Neural cell (in vitro differentiated cells): ENCODE measurements around the gene ASS1.

Source experiments
- EP300 ChIP-seq: fragments of 450-650 bp; conservative IDR thresholded peaks from 2 replicates; pipeline ENCODE4 v1.6.1; 2014; ENCODE audit warnings: antibody characterized with exemption, mild to moderate bottlenecking, moderate library complexity; ENCODE audit not compliant: poor library complexity, severe bottlenecking
- EZH2 ChIP-seq: fragments of 200-600, 300-800 bp; shearing (Covaris generic), sonication (generic); IDR thresholded peaks from 2 replicates; pipeline ENCODE4 v1.6.1; 2014; ENCODE audit warnings: antibody characterized with exemption, low read length, borderline replicate concordance, mild to moderate bottlenecking; ENCODE audit not compliant: insufficient read depth, poor library complexity, severe bottlenecking
- MXI1 ChIP-seq: fragments of 450-650 bp; conservative IDR thresholded peaks from 2 replicates; pipeline ENCODE4 v1.6.1; 2014; ENCODE audit warnings: antibody characterized with exemption, mild to moderate bottlenecking; ENCODE audit not compliant: poor library complexity, severe bottlenecking
- POLR2AphosphoS5 ChIP-seq: IDR thresholded peaks from 2 replicates; pipeline ENCODE4 v1.6.1; 2012
- RAD21 ChIP-seq: fragments of 450-650 bp; conservative IDR thresholded peaks from 2 replicates; pipeline ENCODE4 v1.6.1; 2014; ENCODE audit warnings: antibody characterized with exemption, mild to moderate bottlenecking, moderate library complexity
- TF ChIP-seq, protein P1 (sequence below): fragments of 450-650 bp; IDR thresholded peaks from 2 replicates; pipeline ENCODE4 v1.5.1; 2014; ENCODE audit warnings: antibody characterized with exemption, mild to moderate bottlenecking, moderate library complexity; ENCODE audit not compliant: poor library complexity, severe bottlenecking
- TF ChIP-seq, protein P2 (sequence below): IDR thresholded peaks from 2 replicates; pipeline ENCODE4 v1.6.1; 2012; ENCODE audit warnings: borderline replicate concordance

DNA sequence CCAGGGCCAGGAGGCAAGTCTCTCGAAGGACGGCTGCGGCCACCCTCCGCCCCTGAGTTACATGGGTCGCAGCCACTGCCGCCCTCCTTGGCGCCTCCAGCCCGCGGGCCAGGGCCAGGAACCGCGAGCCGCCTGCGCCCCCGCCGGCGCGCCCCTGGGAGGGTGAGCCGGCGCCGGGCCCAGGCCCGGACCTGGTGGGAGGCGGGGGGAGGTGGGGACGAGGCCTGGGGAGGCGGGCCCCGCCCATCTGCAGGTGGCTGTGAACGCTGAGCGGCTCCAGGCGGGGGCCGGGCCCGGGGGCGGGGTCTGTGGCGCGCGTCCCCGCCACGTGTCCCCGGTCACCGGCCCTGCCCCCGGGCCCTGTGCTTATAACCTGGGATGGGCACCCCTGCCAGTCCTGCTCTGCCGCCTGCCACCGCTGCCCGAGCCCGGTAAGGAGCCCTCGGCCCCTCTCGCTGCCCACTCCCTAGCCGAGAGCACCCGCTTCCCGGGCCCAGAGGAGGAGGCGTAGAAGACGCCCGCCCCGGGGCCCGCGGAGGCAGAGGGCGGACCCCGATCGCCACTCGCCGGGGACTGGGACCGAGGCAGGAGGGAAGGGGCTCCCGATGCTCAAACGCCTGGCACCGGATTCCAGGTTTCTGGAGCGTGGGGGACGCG lies at the start of gene ASS1:
- TF ChIP-seq, protein P1, sequence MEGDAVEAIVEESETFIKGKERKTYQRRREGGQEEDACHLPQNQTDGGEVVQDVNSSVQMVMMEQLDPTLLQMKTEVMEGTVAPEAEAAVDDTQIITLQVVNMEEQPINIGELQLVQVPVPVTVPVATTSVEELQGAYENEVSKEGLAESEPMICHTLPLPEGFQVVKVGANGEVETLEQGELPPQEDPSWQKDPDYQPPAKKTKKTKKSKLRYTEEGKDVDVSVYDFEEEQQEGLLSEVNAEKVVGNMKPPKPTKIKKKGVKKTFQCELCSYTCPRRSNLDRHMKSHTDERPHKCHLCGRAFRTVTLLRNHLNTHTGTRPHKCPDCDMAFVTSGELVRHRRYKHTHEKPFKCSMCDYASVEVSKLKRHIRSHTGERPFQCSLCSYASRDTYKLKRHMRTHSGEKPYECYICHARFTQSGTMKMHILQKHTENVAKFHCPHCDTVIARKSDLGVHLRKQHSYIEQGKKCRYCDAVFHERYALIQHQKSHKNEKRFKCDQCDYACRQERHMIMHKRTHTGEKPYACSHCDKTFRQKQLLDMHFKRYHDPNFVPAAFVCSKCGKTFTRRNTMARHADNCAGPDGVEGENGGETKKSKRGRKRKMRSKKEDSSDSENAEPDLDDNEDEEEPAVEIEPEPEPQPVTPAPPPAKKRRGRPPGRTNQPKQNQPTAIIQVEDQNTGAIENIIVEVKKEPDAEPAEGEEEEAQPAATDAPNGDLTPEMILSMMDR = no peak
- no peak for TF ChIP-seq POLR2AphosphoS5
- no peak for TF ChIP-seq EZH2
- TF ChIP-seq EP300 = no peak
- TF ChIP-seq, protein P2, sequence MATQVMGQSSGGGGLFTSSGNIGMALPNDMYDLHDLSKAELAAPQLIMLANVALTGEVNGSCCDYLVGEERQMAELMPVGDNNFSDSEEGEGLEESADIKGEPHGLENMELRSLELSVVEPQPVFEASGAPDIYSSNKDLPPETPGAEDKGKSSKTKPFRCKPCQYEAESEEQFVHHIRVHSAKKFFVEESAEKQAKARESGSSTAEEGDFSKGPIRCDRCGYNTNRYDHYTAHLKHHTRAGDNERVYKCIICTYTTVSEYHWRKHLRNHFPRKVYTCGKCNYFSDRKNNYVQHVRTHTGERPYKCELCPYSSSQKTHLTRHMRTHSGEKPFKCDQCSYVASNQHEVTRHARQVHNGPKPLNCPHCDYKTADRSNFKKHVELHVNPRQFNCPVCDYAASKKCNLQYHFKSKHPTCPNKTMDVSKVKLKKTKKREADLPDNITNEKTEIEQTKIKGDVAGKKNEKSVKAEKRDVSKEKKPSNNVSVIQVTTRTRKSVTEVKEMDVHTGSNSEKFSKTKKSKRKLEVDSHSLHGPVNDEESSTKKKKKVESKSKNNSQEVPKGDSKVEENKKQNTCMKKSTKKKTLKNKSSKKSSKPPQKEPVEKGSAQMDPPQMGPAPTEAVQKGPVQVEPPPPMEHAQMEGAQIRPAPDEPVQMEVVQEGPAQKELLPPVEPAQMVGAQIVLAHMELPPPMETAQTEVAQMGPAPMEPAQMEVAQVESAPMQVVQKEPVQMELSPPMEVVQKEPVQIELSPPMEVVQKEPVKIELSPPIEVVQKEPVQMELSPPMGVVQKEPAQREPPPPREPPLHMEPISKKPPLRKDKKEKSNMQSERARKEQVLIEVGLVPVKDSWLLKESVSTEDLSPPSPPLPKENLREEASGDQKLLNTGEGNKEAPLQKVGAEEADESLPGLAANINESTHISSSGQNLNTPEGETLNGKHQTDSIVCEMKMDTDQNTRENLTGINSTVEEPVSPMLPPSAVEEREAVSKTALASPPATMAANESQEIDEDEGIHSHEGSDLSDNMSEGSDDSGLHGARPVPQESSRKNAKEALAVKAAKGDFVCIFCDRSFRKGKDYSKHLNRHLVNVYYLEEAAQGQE = no peak
- no peak for TF ChIP-seq RAD21
- TF ChIP-seq MXI1 = peak; percentile 16
